Erythroblast (primary cell): ENCODE measurements around the gene NRXN3.

Experiments used
- GATA1 ChIP-seq: IDR thresholded peaks from 2 replicates; pipeline ENCODE4 v1.6.1; 2011; ENCODE audit warnings: low read depth, mild to moderate bottlenecking, control low read depth, low read length, moderate library complexity
- POLR2A ChIP-seq: IDR thresholded peaks from 2 replicates; pipeline ENCODE4 v1.6.1; 2011; ENCODE audit warnings: mild to moderate bottlenecking, low read length

DNA sequence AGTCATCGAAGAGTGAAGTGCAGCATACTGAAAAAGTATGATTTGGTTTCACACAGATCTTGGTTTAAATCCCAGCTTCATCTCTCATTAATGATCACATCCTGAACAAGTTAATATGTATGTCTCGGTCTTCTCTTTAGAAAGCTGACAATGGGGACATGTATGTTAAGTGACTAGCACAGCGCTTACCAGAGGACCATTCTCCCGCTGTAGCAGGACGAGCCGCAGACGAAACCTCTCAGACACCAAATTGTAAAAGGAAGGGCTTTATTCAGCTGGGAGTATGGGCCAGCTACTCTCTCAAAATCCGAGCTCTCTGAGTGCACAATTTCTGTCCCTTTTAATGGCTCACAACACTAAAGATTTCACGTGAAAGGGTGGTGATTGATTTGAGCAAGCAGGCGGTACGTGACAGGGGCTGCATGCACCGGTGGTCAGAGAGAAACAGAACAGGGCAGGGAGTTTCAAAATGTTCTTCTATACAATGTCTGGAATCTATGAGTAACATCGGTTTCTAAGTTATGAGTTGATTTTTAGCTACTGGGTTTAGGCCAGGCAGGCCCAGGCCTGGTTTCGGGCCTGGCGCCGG is 1358.7 kb downstream of the NRXN3 start:
- no peak for TF ChIP-seq POLR2A
- TF ChIP-seq GATA1 = no peak
